IMR-90 (cell line): ENCODE data around the gene FAM53B. TPM values are rescaled to one million over a fixed set of nuclear protein-coding genes. Genes with fewer than 3 reads are reported as not detected.
A peak's percentile ranks its signal among the peaks of the same experiment; 100 is the strongest.

Source experiments
- ATAC-seq: fragments of 200-7000 bp; cut with Tn5 transposase; 2 replicates; pipeline ENCODE4 v1.9.1; 2020; ENCODE audit warnings: low read depth, mild to moderate bottlenecking, moderate library complexity
- BruUV-seq: library from RNA; stranded (reverse); fragments of 400-500 nt; replicated peaks from 2 replicates; lab custom pipeline; 2021; lab: Mats Ljungman, UMichigan
- CTCF ChIA-PET: fragments of 300-600 bp; formaldehyde crosslinking; extraction: SDS; loops from one replicate; lab custom pipeline; 2021; ENCODE audit warnings: antibody characterized with exemption; lab: Yijun Ruan, JAX
- POLR2A ChIA-PET: fragments of 300-600 bp; sonication (Branson Sonifier 250); formaldehyde crosslinking; loops from one replicate; lab custom pipeline; 2022; ENCODE audit warnings: antibody characterized with exemption; ENCODE audit not compliant: unreplicated experiment; lab: Charles Lee
- DNase-seq: peaks from one replicate; pipeline ENCODE4 v3.0.0; 2013
- H2AFZ ChIP-seq: replicated peaks from 2 replicates; pipeline ENCODE3; 2013; ENCODE audit warnings: low read length, mild to moderate bottlenecking; ENCODE audit not compliant: poor library complexity
- H2AK5ac ChIP-seq: 2 replicates; pipeline ENCODE4 v1.6.1; 2013; ENCODE audit warnings: low read depth, low read length, inconsistent platforms
- H2AK9ac ChIP-seq: replicated peaks from 2 replicates; pipeline ENCODE3; 2013; ENCODE audit warnings: mild to moderate bottlenecking, low read depth, low read length, moderate library complexity; ENCODE audit not compliant: poor library complexity
- H2BK120ac ChIP-seq: 2 replicates; pipeline ENCODE4 v1.6.1; 2013; ENCODE audit warnings: low read depth, low read length, inconsistent platforms
- H2BK15ac ChIP-seq: 3 replicates; pipeline ENCODE4 v1.6.1; 2013; ENCODE audit warnings: low read depth, low read length, inconsistent platforms
- H2BK20ac ChIP-seq: 2 replicates; pipeline ENCODE4 v1.6.1; 2013; ENCODE audit warnings: low read depth, mild to moderate bottlenecking, inconsistent platforms, low read length, moderate library complexity
- H2BK5ac ChIP-seq: 2 replicates; pipeline ENCODE4 v1.6.1; 2013; ENCODE audit warnings: mild to moderate bottlenecking, low read depth, low read length, inconsistent platforms; ENCODE audit not compliant: poor library complexity, severe bottlenecking
- H3K14ac ChIP-seq: replicated peaks from 2 replicates; pipeline ENCODE4 v1.6.1; 2013; ENCODE audit warnings: low read depth, low read length, inconsistent platforms
- H3K18ac ChIP-seq: 2 replicates; pipeline ENCODE4 v1.6.1; 2013; ENCODE audit warnings: low read depth, low read length, control low read depth
- H3K23ac ChIP-seq: 2 replicates; pipeline ENCODE4 v1.6.1; 2013; ENCODE audit warnings: low read depth, low read length, inconsistent platforms
- H3K27ac ChIP-seq: 2 replicates; pipeline ENCODE4 v1.5.1; 2013; ENCODE audit warnings: mild to moderate bottlenecking, control low read depth, low read length; ENCODE audit not compliant: insufficient read depth
- H3K27me3 ChIP-seq: 2 replicates; pipeline ENCODE4 v1.6.1; 2013; ENCODE audit warnings: low read length; ENCODE audit not compliant: control insufficient read depth, insufficient read depth
- H3K36me3 ChIP-seq: 2 replicates; pipeline ENCODE4 v1.6.1; 2013; ENCODE audit warnings: low read length, mixed read lengths; ENCODE audit not compliant: control insufficient read depth, insufficient read depth
- H3K4ac ChIP-seq: 2 replicates; pipeline ENCODE4 v1.6.1; 2013; ENCODE audit warnings: low read depth, low read length, inconsistent platforms
- H3K4me1 ChIP-seq: 2 replicates; pipeline ENCODE4 v1.6.1; 2013; ENCODE audit warnings: low read length, mixed read lengths; ENCODE audit not compliant: control insufficient read depth, insufficient read depth
- H3K4me2 ChIP-seq: 2 replicates; pipeline ENCODE4 v1.6.1; 2013; ENCODE audit warnings: low read depth, mild to moderate bottlenecking, control low read depth, low read length, moderate library complexity
- H3K4me3 ChIP-seq: 2 replicates; pipeline ENCODE4 v1.5.1; 2013; ENCODE audit warnings: low read depth, mild to moderate bottlenecking, control low read depth, low read length, moderate library complexity; ENCODE audit not compliant: insufficient read depth
- H3K56ac ChIP-seq: 2 replicates; pipeline ENCODE4 v1.6.1; 2013; ENCODE audit warnings: low read length, inconsistent platforms; ENCODE audit not compliant: insufficient read depth; ENCODE audit errors: extremely low read depth
- H3K79me1 ChIP-seq, 2 experiments: 2 replicates each; pipeline ENCODE4 v1.6.1; 2013; ENCODE audit warnings: low read length in 2 of 2, inconsistent platforms in 1 of 2, low read depth in 1 of 2
- H3K9ac ChIP-seq: 2 replicates; pipeline ENCODE4 v1.6.1; 2013; ENCODE audit warnings: low read depth, low read length, control low read depth
- H3K9me1 ChIP-seq: 2 replicates; pipeline ENCODE4 v1.6.1; 2013; ENCODE audit warnings: low read length, inconsistent platforms; ENCODE audit not compliant: insufficient read depth
- H3K9me3 ChIP-seq: 2 replicates; pipeline ENCODE4 v1.6.1; 2013; ENCODE audit warnings: low read length; ENCODE audit not compliant: control insufficient read depth, insufficient read depth
- H4K20me1 ChIP-seq: 2 replicates; pipeline ENCODE4 v1.6.1; 2013; ENCODE audit warnings: low read length, inconsistent platforms; ENCODE audit not compliant: insufficient read depth
- H4K5ac ChIP-seq: 2 replicates; pipeline ENCODE4 v1.6.1; 2013; ENCODE audit warnings: mild to moderate bottlenecking, low read depth, low read length, control low read depth
- H4K8ac ChIP-seq, 2 experiments: 2 replicates each; pipeline ENCODE4 v1.6.1; 2013; ENCODE audit warnings: low read depth in 2 of 2, low read length in 2 of 2, control low read depth in 1 of 2, inconsistent platforms in 1 of 2
- H4K91ac ChIP-seq: 2 replicates; pipeline ENCODE4 v1.6.1; 2013; ENCODE audit warnings: low read depth, low read length, inconsistent platforms; ENCODE audit not compliant: insufficient read depth
- BHLHE40 ChIP-seq: fragments of 150-350 bp; IDR thresholded peaks from 2 replicates; pipeline ENCODE4 v1.6.1; 2016; ENCODE audit warnings: mild to moderate bottlenecking, low read depth, low read length
- CEBPB ChIP-seq: IDR thresholded peaks from 2 replicates; pipeline ENCODE4 v1.6.1; 2012; ENCODE audit warnings: low read depth, low read length, improper control_type of control experiment
- CHD1 ChIP-seq: IDR thresholded peaks from 2 replicates; pipeline ENCODE4 v1.6.1; 2012; ENCODE audit warnings: low read depth, low read length, improper control_type of control experiment
- CTCF ChIP-seq: conservative IDR thresholded peaks from 2 replicates; pipeline ENCODE4 v1.5.1; 2012; ENCODE audit warnings: mild to moderate bottlenecking, low read depth, low read length, improper control_type of control experiment
- ELK1 ChIP-seq: fragments of 150-350 bp; IDR thresholded peaks from 2 replicates; pipeline ENCODE4 v1.6.1; 2016; ENCODE audit warnings: low read depth, mild to moderate bottlenecking, low read length, moderate library complexity, borderline replicate concordance
- FOS ChIP-seq: fragments of 150-350 bp; IDR thresholded peaks from 2 replicates; pipeline ENCODE4 v1.6.1; 2016; ENCODE audit warnings: low read depth, low read length
- MAFK ChIP-seq: IDR thresholded peaks from 2 replicates; pipeline ENCODE4 v1.6.1; 2012; ENCODE audit warnings: low read depth, low read length, improper control_type of control experiment
- MAZ ChIP-seq: IDR thresholded peaks from 2 replicates; pipeline ENCODE4 v1.6.1; 2012; ENCODE audit warnings: low read depth, mild to moderate bottlenecking, low read length, improper control_type of control experiment, moderate library complexity, borderline replicate concordance
- MXI1 ChIP-seq: IDR thresholded peaks from 2 replicates; pipeline ENCODE4 v1.6.1; 2012; ENCODE audit warnings: low read depth, mild to moderate bottlenecking, low read length, moderate library complexity, borderline replicate concordance
- NFE2L2 ChIP-seq: fragments of 150-350 bp; IDR thresholded peaks from 2 replicates; pipeline ENCODE4 v1.6.1; 2016; ENCODE audit warnings: low read depth, mild to moderate bottlenecking, low read length
- POLR2A ChIP-seq: IDR thresholded peaks from 2 replicates; pipeline ENCODE4 v1.6.1; 2012; ENCODE audit warnings: mild to moderate bottlenecking, low read depth, low read length
- RCOR1 ChIP-seq: IDR thresholded peaks from 2 replicates; pipeline ENCODE4 v1.6.1; 2012; ENCODE audit warnings: mild to moderate bottlenecking, low read length, improper control_type of control experiment; ENCODE audit not compliant: insufficient replicate concordance
- RFX5 ChIP-seq: IDR thresholded peaks from 2 replicates; pipeline ENCODE4 v1.8.0; 2012; ENCODE audit warnings: low read depth, mild to moderate bottlenecking, low read length, moderate library complexity
- SMC3 ChIP-seq: fragments of 150-350 bp; IDR thresholded peaks from 2 replicates; pipeline ENCODE4 v1.6.1; 2016; ENCODE audit warnings: low read depth, mild to moderate bottlenecking, antibody characterized with exemption, low read length, moderate library complexity
- USF2 ChIP-seq: fragments of 150-350 bp; IDR thresholded peaks from 2 replicates; pipeline ENCODE4 v1.6.1; 2017; ENCODE audit warnings: mild to moderate bottlenecking, antibody characterized with exemption, low read length, low read depth
- WGBS, 2 experiments: methylation state at CpG; one replicate each; pipeline versions ENCODE4 v1.1.5 to v1.1.7; 2013; ENCODE audit warnings: missing lambda C conversion rate in 2 of 2; ENCODE audit not compliant: insufficient read length in 1 of 2; ENCODE audit errors: extremely low coverage in 2 of 2; 5-methylcytosine and 5-hydroxymethylcytosine counted together
- dilution Hi-C: fragments of 300-500 bp; cut with HindIII; formaldehyde crosslinking; loops from one replicate; pipeline ENCODE4 v1.14.3; 2018; ENCODE audit warnings: low sequenced_read_pairs; ENCODE audit not compliant: unreplicated experiment
- in situ Hi-C: fragments of 300-500 bp; cut with MboI; formaldehyde crosslinking; loops from 3 replicates; pipeline ENCODE4 v1.14.3; 2019; ENCODE audit warnings: low sequenced_read_pairs, inconsistent platforms, mixed read lengths
- intact Hi-C: fragments of 100-400 bp; cut with micrococcal nuclease; formaldehyde crosslinking; loops from 2 replicates; pipeline ENCODE4 v1.10.0; 2022
- polyA plus RNA-seq, 3 experiments: library from polyadenylated mRNA; depleted of rRNA; stranded (reverse); fragments of >200 nt; gene quantifications; 2 replicates each; pipeline ENCODE4 v1.2.3, GENCODE V29; 2012; ENCODE audit warnings: low replicate concordance in 1 of 3
- total RNA-seq: library from RNA; depleted of rRNA; stranded (reverse); fragments of >200 nt; gene quantifications from 2 replicates; pipeline ENCODE4 v1.2.3, GENCODE V29; 2012

Gene FAM53B
- total and polyA plus RNA-seq, 2 of the 4 experiments (the other 2 are of a cell fraction) = 3.8 to 5.7 TPM

GRCh38 chr10:124649214-124649613, 95.0 kb downstream of the FAM53B start:
- H3K4me2 ChIP-seq = no peak overlapping the region
- ATAC-seq (peak; percentile 4), DNase-seq (no peak)
- in situ Hi-C loops (no loop called here), dilution Hi-C loops (no loop called here), intact Hi-C loops (loop anchor here (5.0 kb wide), 1 partner anchor 93 kb away; the partner anchor contains the start of gene FAM53B)
- no peak overlapping the region for H3K27ac ChIP-seq
- H3K4ac ChIP-seq = no peak overlapping the region; the same call in 1 of the 2 replicates
- POLR2A ChIA-PET = no interaction called here
- H3K23ac ChIP-seq = no peak overlapping the region
- peaks cover 33% of the 10 kb centered on the region for H3K9me1 ChIP-seq
- H4K5ac ChIP-seq = peak overlapping the region; percentile 13
- H3K27me3 ChIP-seq = no peaks in the 10 kb centered on the region
- no peak overlapping the region for H3K18ac ChIP-seq
- H3K4me3 ChIP-seq = no peak overlapping the region
- no peaks in the 10 kb centered on the region; the same call in 1 of the 2 replicates for H4K20me1 ChIP-seq
- no peak overlapping the region for H3K14ac ChIP-seq
- no peak overlapping the region for H2BK120ac ChIP-seq
- H3K4me1 ChIP-seq = peaks cover 27% of the 10 kb centered on the region
- peak overlapping the region; percentile 14 for H2BK5ac ChIP-seq
- H4K8ac ChIP-seq = no peak overlapping the region; a peak in 1 of 4 replicates
- 10% methylated on average over 2 of the region's 5 CpGs; no CpG with 5 or more reads in 1 of the 2 experiments for WGBS, 2 experiments
- peak overlapping the region; percentile 8 for H2AK9ac ChIP-seq
- H2AFZ ChIP-seq = peak overlapping the region; percentile 28
- H3K36me3 ChIP-seq = no peaks in the 10 kb centered on the region
- no TSS peak for BruUV-seq
- H4K91ac ChIP-seq = no peak overlapping the region
- TF ChIP-seq FOS (no peak), POLR2A (no peak), ELK1 (no peak), MXI1 (no peak), CHD1 (no peak), RFX5 (no peak), CTCF (no peak), MAZ (no peak), RCOR1 (no peak), CEBPB (no peak), BHLHE40 (no peak), MAFK (no peak), USF2 (no peak), SMC3 (no peak), NFE2L2 (no peak)
- H2BK15ac ChIP-seq = no peak overlapping the region
- no peaks in the 10 kb centered on the region for H3K9me3 ChIP-seq
- H2AK5ac ChIP-seq = peak overlapping the region; percentile 25; the same call in 1 of the 2 replicates
- no peak overlapping the region for H3K9ac ChIP-seq
- no peak overlapping the region for H2BK20ac ChIP-seq
- H3K79me1 ChIP-seq = peaks cover 20 to 30% of the 10 kb centered on the region in 2 experiments; a peak in 3 of 4 replicates
- CTCF ChIA-PET = interaction anchor here (1.3 kb wide), 1 partner anchor 92 kb away, joined by 4 read pairs; no protein-coding TSS in a partner anchor
- no peak overlapping the region for H3K56ac ChIP-seq
